ENCODE data around the gene DIS3L2. TPM values are rescaled to one million over a fixed set of nuclear protein-coding genes. Genes with fewer than 3 reads are reported as not detected.
"Not testable (repeated sequence)": the region's sequence is repeated elsewhere in the genome, so short reads cannot be mapped to it uniquely, and the experiment has no call there.

Gene DIS3L2
- total RNA-seq, 4 donors from 2014 or later: 10.3 to 63.9 (median 29.7) TPM

DNA sequence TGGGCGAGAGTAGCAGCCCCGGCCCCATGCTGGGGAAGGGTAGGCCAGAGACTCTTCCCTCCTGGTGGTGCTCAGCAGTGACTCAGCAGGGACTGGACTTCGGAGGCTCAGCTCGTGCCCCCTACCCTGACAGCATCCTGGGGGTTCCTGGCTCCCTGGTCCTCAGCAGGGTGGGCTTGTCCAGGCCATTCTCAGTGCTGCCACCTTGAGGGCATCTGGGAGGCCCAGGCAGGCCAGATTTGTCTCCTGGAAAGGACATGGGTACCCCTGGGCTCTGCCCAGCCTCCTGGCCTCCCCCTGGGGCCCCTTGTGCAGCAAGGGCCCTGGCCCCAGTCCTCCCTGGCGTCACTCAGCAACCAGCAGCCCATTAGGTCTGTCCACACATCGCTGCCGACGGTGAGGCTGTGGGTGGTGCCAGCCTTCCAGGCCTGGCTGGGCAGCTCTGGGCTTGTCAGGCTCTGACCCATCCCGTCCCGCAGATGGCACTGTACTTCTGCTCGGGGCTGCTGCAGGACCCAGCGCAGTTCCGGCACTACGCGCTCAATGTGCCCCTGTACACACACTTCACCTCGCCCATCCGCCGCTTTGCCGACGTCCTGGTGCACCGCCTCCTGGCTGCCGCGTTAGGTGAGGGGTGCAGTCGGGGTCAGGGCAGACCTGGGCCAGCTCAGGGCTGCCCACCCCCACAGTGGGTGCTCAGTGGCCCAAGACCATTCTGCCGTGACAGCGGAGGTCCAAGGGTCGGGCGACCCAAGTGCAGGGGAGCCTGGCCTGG is 372.0 kb downstream of the DIS3L2 start:
- TF ChIP-seq, protein P1, sequence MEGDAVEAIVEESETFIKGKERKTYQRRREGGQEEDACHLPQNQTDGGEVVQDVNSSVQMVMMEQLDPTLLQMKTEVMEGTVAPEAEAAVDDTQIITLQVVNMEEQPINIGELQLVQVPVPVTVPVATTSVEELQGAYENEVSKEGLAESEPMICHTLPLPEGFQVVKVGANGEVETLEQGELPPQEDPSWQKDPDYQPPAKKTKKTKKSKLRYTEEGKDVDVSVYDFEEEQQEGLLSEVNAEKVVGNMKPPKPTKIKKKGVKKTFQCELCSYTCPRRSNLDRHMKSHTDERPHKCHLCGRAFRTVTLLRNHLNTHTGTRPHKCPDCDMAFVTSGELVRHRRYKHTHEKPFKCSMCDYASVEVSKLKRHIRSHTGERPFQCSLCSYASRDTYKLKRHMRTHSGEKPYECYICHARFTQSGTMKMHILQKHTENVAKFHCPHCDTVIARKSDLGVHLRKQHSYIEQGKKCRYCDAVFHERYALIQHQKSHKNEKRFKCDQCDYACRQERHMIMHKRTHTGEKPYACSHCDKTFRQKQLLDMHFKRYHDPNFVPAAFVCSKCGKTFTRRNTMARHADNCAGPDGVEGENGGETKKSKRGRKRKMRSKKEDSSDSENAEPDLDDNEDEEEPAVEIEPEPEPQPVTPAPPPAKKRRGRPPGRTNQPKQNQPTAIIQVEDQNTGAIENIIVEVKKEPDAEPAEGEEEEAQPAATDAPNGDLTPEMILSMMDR (IDR thresholded peaks at IDR 0.05): no peak
- TF ChIP-seq POLR2A (IDR thresholded peaks at IDR 0.05): no peak
- no peaks in the 10 kb centered on the region for H3K4me1 ChIP-seq
- no peaks in the 10 kb centered on the region for H3K9me3 ChIP-seq
- H3K36me3 ChIP-seq: no peaks in the 10 kb centered on the region
- intact Hi-C loops (cut with DNase I; ENCODE audit: low total_unique reads): no loop called here
- H3K4me3 ChIP-seq: no peak overlapping the region
- DNase-seq: no peak
- H3K27me3 ChIP-seq: no peaks in the 10 kb centered on the region
- no peak overlapping the region for H3K27ac ChIP-seq

DNA sequence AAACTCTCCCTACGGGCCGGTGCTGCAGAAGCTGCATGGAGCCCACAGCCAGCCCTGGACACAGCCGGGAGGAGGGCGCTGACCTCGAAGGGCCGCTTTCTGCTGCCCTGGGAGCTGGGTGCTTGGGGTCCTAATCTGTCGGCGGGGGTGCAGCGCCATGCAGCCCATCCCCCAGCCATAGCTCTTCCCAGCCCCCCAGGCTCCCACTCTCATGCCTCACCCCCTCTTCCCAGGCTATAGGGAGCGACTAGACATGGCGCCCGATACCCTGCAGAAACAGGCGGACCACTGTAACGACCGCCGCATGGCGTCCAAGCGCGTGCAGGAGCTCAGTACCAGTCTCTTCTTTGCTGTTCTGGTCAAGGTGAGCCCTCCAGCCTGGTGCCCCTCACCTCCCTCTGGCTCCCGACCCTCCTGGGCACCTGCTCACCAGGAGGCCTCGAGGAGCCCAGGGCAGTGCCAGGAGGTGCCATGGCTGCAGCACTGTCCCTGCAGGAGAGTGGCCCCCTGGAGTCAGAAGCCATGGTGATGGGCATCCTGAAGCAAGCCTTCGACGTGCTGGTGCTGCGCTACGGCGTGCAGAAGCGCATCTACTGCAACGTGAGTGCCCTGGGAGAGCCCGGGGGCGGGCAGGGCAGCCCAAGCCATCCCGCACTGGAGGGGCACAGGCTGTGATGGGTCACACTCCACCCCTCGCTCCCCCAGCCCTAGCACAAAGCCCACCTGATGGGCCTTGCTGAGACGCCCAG is 372.8 kb downstream of the DIS3L2 start:
- H3K27ac ChIP-seq; intact Hi-C loops (cut with DNase I; ENCODE audit: low total_unique reads); H3K4me1 ChIP-seq; H3K36me3 ChIP-seq; H3K27me3 ChIP-seq; H3K9me3 ChIP-seq; H3K4me3 ChIP-seq: not testable (repeated sequence)
- DNase-seq: peak in 1 of 2 donors; percentile 6

DNA sequence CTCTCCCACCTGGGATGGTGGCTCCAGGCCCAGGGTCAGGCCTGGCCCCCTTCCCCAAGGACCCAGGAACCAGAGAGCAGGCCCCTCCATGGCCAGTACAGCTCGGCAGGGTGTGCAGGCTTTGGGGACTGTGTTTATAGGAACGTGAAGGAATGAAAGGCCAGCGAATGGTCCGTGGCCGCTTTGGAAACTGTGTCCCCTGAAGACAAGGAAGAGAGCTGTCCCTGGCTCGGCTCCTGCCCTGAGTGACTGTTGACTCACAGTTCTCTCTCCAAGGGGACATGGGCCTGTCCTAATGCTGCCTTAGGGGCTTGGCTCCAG is 373.3 kb downstream of the DIS3L2 start:
- DNase-seq; H3K9me3 ChIP-seq; H3K4me3 ChIP-seq; intact Hi-C loops (cut with DNase I; ENCODE audit: low total_unique reads); H3K27ac ChIP-seq; H3K4me1 ChIP-seq; H3K27me3 ChIP-seq; H3K36me3 ChIP-seq: not testable (repeated sequence)

DNA sequence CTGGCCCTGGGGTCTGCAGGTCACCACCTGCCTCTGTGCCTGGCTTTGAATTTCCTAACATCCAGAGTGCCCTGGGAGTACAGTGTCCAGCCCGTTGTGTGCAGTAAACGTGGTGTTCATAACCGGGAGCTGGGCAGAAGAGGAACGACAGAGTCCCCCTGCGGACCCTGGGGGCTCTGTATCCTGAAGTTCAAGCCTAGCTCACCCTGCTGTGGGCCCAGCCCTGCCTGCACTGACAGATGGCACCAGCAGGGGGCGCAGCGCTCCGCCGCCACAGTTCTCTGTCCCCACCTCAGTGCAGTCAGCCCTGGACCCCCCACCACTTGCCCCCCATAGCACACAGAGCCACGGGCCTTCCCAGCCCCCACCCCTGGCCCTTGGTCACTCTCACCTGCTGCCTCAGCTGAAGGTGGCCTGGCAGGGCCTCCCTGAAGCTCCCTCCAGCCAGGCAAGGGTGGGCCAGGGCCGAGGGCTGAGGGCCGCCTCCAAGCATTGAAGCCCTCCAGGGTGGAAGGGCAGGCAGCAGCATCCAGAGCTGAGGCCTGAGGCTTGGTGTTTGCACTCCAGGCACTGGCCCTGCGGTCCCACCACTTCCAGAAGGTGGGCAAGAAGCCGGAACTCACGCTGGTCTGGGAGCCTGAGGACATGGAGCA is 373.8 kb downstream of the DIS3L2 start:
- H3K36me3 ChIP-seq; intact Hi-C loops (cut with DNase I; ENCODE audit: low total_unique reads): not testable (repeated sequence)

DNA sequence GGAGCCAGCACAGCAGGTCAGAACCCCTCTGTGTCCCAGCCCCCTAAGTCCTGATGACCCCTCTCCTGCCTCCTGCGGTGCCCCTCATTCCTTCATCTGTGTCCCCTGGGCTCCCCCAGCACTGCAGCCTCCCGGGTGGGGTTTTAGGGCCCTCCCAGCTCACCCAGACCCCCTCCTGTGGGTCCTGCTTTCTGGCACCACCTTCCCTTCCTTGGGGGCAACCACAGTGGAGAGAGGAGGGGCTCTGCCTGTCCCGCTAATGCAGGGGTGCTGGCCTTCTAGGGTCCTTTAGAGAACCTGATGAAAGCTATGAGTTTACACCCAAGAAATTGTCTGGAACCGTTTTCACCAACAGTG is 374.3 kb downstream of the DIS3L2 start:
- DNase-seq: peak; percentile 4 to 11

More for the DNA sequence above, 373.8 kb downstream of the DIS3L2 start:
- DNase-seq: peak; percentile 3 to 9
- H3K4me3 ChIP-seq, H3K27ac ChIP-seq, H3K9me3 ChIP-seq, H3K27me3 ChIP-seq, H3K4me1 ChIP-seq: not testable (repeated sequence)

DNA sequence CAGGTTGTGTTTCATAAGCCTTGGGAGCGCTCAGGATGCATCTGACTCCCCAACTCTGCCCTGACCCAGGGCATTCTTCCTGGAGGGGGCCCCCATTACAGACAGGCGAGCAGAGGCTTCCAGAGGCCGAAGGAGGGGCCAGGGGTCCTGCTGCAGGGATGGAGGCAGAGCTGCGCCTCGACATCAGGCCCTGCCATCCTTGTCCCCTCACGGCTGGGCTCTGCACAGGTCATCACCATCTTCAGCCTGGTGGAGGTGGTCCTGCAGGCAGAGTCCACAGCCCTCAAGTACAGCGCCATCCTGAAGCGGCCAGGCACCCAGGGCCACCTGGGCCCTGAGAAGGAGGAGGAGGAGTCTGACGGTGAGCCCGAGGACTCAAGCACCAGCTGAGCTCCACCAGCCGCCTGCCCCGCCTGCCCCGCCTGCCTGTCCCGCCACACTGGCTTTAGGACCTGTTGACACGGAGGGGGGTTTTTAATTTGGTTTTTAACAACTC is 374.8 kb downstream of the DIS3L2 start:
- Histone ChIP-seq H3K4me3 (no peak overlapping the region), H3K27me3 (no peaks in the 10 kb centered on the region), H3K4me1 (no peaks in the 10 kb centered on the region), H3K27ac (no peak overlapping the region), H3K9me3 (no peaks in the 10 kb centered on the region), H3K36me3 (no peaks in the 10 kb centered on the region)
- intact Hi-C loops (cut with DNase I; ENCODE audit: low total_unique reads): no loop called here
- DNase-seq: peak; percentile 6 to 8
- TF ChIP-seq POLR2A (IDR thresholded peaks at IDR 0.05): no peak
- TF ChIP-seq, protein P1 (IDR thresholded peaks at IDR 0.05): no peak

More for the DNA sequence above, 374.3 kb downstream of the DIS3L2 start:
- Histone ChIP-seq H3K4me3 (no peak overlapping the region), H3K27me3 (no peaks in the 10 kb centered on the region), H3K27ac (no peak overlapping the region), H3K4me1 (no peaks in the 10 kb centered on the region), H3K9me3 (no peaks in the 10 kb centered on the region), H3K36me3 (no peaks in the 10 kb centered on the region)
- intact Hi-C loops (cut with DNase I; ENCODE audit: low total_unique reads): no loop called here
- no peak for TF ChIP-seq POLR2A (IDR thresholded peaks at IDR 0.05)
- TF ChIP-seq, protein P1 (IDR thresholded peaks at IDR 0.05): no peak

Data from uterus (tissue), 4 donors.